HG03175 (cell line): ENCODE data around the gene TMEM223.
"Not testable (repeated sequence)": the region's sequence is repeated elsewhere in the genome, so short reads cannot be mapped to it uniquely, and the experiment has no call there.

ENCODE experiments used
- ATAC-seq: cut with Tn5 transposase; IDR thresholded peaks from one replicate; pipeline ENCODE4 v1.9.1; 2021; ENCODE audit warnings: mild to moderate bottlenecking, moderate library complexity; ENCODE audit not compliant: unreplicated experiment

TMEM223 gene

GRCh38 chr11:62804310-62805075 is 12.7 kb upstream of the TMEM223 start:
- no peak for ATAC-seq

- no peak for ATAC-seq
These were observed 9.3 kb upstream of the TMEM223 start for GRCh38 chr11:62801071-62801470.

- no peak for ATAC-seq
These were observed 7.7 kb upstream of the TMEM223 start for GRCh38 chr11:62799486-62799885.

- ATAC-seq: no peak
These were observed 4.5 kb upstream of the TMEM223 start for GRCh38 chr11:62796281-62796680.

GRCh38 chr11:62794201-62794775 is 2.5 kb upstream of the TMEM223 start:
- no peak for ATAC-seq

GRCh38 chr11:62792202-62792575 is 383 bp upstream of the TMEM223 start:
- ATAC-seq: no peak

GRCh38 chr11:62789576-62789975 is 2.2 kb downstream of the TMEM223 start:
- ATAC-seq: no peak

GRCh38 chr11:62788991-62789390 is 2.8 kb downstream of the TMEM223 start:
- ATAC-seq: no peak

- ATAC-seq: peak; percentile 64
These were observed 4.6 kb downstream of the TMEM223 start, which contains the start of gene TMEM179B for GRCh38 chr11:62787005-62787759. TSS of gene TMEM179B (plus strand) at chr11:62787402. CDS start at chr11:62787432, 30 bp downstream.

GRCh38 chr11:62786318-62787004 is 5.3 kb downstream of the TMEM223 start:
- ATAC-seq: peak; percentile 77

- ATAC-seq: no peak
These were observed 9.1 kb downstream of the TMEM223 start for GRCh38 chr11:62782753-62783152.

GRCh38 chr11:62778441-62778840 is 13.4 kb downstream of the TMEM223 start:
- ATAC-seq: no peak

GRCh38 chr11:62777389-62777788 is 14.4 kb downstream of the TMEM223 start:
- no peak for ATAC-seq

- no peak for ATAC-seq
These were observed 16.2 kb downstream of the TMEM223 start for GRCh38 chr11:62775646-62776045.

- ATAC-seq: no peak
These were observed 17.4 kb downstream of the TMEM223 start for GRCh38 chr11:62774407-62774806.

GRCh38 chr11:62771144-62772021 is 20.4 kb downstream of the TMEM223 start, which contains the start of gene TAF6L:
TSS of gene TAF6L (plus strand) at chr11:62771396. CDS start at chr11:62775784, 4,388 bp downstream.
- ATAC-seq: peak; percentile 75

GRCh38 chr11:62770778-62771143 is 21.0 kb downstream of the TMEM223 start:
- no peak for ATAC-seq

- ATAC-seq: not testable (repeated sequence)
These were observed 31.0 kb downstream of the TMEM223 start for GRCh38 chr11:62760867-62761227.

GRCh38 chr11:62757846-62758788 is 33.7 kb downstream of the TMEM223 start:
- no peak for ATAC-seq
